Gastroesophageal sphincter (tissue), 3 donors: ENCODE results near the gene VPS41.

Experiments used
- CTCF ChIP-seq, 4 experiments: fragments of 200-600 bp in 2 of 4; fragments of 450-650 bp in 2 of 4; sonication (generic) in 1 of 4; IDR thresholded peaks; one replicate each; pipeline ENCODE4 v1.5.1; 2017 to 2019; ENCODE audit warnings: antibody characterized with exemption in 4 of 4, mild to moderate bottlenecking in 2 of 4, moderate library complexity in 2 of 4
- EP300 ChIP-seq: sonication (generic); formaldehyde crosslinking; IDR thresholded peaks from one replicate; pipeline ENCODE4 v1.6.1; 2017; ENCODE audit warnings: antibody characterized with exemption, mild to moderate bottlenecking
- POLR2A ChIP-seq, 2 donors: fragments of 450-650 bp; IDR thresholded peaks; one replicate each; pipeline ENCODE4 v1.6.1; 2017; ENCODE audit warnings: antibody characterized with exemption in 2 of 2, mild to moderate bottlenecking in 2 of 2, moderate library complexity in 1 of 2
- POLR2AphosphoS5 ChIP-seq: sonication (generic); formaldehyde crosslinking; IDR thresholded peaks from one replicate; pipeline ENCODE4 v1.6.1; 2017; ENCODE audit warnings: antibody characterized with exemption

- TF ChIP-seq CTCF (IDR thresholded peaks at IDR 0.05) (no peak), POLR2AphosphoS5 (no peak), POLR2A (IDR thresholded peaks at IDR 0.05) (no peak), EP300 (no peak)
Observed at GRCh38 chr7:38929460-38930171, 20.6 kb upstream of the VPS41 start.
